ENCODE data around the gene MEPE. TPM values are rescaled to one million over a fixed set of nuclear protein-coding genes. Genes with fewer than 3 reads are reported as not detected.

The MEPE gene
- total RNA-seq, 4 donors from 2014 or later = not detected

DNA sequence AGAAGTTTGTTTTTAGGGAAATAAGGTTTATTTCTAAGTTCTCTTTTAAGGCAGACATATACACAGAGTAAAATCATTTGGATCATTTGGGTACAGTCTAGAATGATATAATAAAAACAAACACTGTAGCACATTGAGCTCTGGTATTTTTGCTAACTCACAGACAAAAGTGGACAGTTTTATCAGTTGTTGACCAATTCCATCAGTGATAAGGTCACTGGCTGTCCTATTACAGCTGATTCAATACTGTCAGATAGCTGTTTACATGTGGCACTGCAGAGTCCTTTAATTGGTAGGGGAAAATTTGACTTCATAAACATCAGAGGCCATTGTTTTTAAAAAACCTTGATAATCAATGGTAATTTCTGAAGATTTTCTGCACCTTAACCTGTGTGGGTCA is 29.9 kb upstream of the MEPE start:
- no peaks in the 10 kb centered on the region for H3K9me3 ChIP-seq
- no peak overlapping the region for H3K4me3 ChIP-seq (replicated peaks in 1 of 3)
- no peak for DNase-seq
- H3K27me3 ChIP-seq = no peaks in the 10 kb centered on the region
- no peak for TF ChIP-seq CTCF (IDR thresholded peaks at IDR 0.05)
- TF ChIP-seq POLR2A (IDR thresholded peaks at IDR 0.05) = no peak
- no peaks in the 10 kb centered on the region for H3K4me1 ChIP-seq
- H3K36me3 ChIP-seq = no peaks in the 10 kb centered on the region
- no peak overlapping the region for H3K27ac ChIP-seq
- intact Hi-C loops (cut with DNase I) = no loop called here

DNA sequence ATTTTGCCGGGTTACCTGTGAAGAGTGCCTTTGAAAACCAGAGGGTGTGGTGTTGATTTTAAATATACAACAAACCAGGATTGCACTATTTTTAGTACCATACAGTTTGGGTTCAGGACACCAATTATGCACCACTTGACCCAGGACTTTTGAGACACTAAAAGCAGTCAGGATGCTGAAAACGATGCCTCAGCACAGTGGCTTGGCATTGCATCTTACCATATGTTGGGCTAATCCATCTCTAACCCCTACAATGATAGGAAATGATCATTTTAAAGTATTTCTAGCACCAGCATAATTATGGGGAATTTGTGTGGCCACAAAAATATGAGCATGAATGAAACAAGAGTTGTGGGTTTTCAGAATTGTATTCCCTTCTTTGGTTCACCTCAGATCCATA is 29.3 kb upstream of the MEPE start:
- intact Hi-C loops (cut with DNase I) = no loop called here
- no peak for DNase-seq
- WGBS, 2 donors = 71 to 81% methylated on average over 2 of the region's 2 CpGs

DNA sequence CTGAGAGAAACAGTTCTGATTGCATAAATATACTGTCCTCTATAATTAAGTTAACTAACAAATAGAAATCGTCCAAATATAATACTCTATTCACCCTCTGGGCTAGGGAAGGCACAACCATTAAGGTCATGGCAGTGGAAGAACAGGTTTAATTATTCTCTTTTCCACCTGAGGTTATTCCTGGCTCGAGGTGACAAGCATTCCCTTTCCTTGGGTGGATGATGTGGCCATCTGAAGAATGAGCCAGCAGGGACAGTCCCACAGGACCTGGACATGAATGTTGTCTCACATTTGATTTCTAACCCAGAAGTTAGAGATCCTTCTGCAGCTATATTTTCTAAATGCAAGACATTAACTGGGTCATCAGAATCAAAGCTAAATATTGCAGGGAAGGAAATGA is 27.9 kb upstream of the MEPE start:
- DNase-seq = no peak
- 54 to 67% methylated on average over 2 of the region's 2 CpGs for WGBS, 2 donors
- Histone ChIP-seq H3K36me3 (no peaks in the 10 kb centered on the region), H3K27me3 (no peaks in the 10 kb centered on the region), H3K4me1 (no peaks in the 10 kb centered on the region), H3K4me3 (replicated peaks in 1 of 3) (no peak overlapping the region), H3K9me3 (no peaks in the 10 kb centered on the region), H3K27ac (no peak overlapping the region)
- intact Hi-C loops (cut with DNase I) = no loop called here
- no peak for TF ChIP-seq CTCF (IDR thresholded peaks at IDR 0.05)
- TF ChIP-seq POLR2A (IDR thresholded peaks at IDR 0.05) = no peak

More for the DNA sequence above, 29.3 kb upstream of the MEPE start:
- no peak for TF ChIP-seq POLR2A (IDR thresholded peaks at IDR 0.05)
- TF ChIP-seq CTCF (IDR thresholded peaks at IDR 0.05) = no peak
- H3K27me3 ChIP-seq = no peaks in the 10 kb centered on the region
- H3K9me3 ChIP-seq = no peaks in the 10 kb centered on the region
- no peaks in the 10 kb centered on the region for H3K4me1 ChIP-seq
- no peaks in the 10 kb centered on the region for H3K36me3 ChIP-seq
- no peak overlapping the region for H3K27ac ChIP-seq
- H3K4me3 ChIP-seq (replicated peaks in 1 of 3) = no peak overlapping the region

DNA sequence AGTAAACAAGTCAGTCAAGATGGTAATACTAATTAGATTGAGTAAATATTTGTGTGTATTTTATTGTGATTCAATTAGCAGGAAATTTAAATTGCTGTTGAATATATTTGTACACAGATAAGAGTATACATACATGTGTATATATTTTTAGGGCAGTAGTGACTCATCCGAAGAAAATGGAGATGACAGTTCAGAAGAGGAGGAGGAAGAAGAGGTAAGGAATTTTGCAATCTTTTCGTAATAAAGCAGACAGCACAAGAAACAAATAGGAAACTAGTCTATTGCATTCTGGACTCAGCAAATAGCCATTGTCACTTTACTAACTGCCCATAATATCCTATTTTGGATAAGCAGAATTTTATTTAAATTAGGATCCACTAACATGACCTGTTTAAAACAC is 26.8 kb upstream of the MEPE start:
- WGBS, 2 donors = 82 to 85% methylated on average over 2 of the region's 2 CpGs
- intact Hi-C loops (cut with DNase I) = no loop called here
- TF ChIP-seq POLR2A (IDR thresholded peaks at IDR 0.05) (no peak), CTCF (IDR thresholded peaks at IDR 0.05) (no peak)
- no peak for DNase-seq
- Histone ChIP-seq H3K27ac (no peak overlapping the region), H3K4me3 (replicated peaks in 1 of 3) (no peak overlapping the region), H3K27me3 (no peaks in the 10 kb centered on the region), H3K9me3 (no peaks in the 10 kb centered on the region), H3K4me1 (no peaks in the 10 kb centered on the region), H3K36me3 (no peaks in the 10 kb centered on the region)

GRCh38 chr4:87806520-87806919 is 26.2 kb upstream of the MEPE start:
- no peak overlapping the region for H3K27ac ChIP-seq
- H3K4me1 ChIP-seq = no peaks in the 10 kb centered on the region
- no peaks in the 10 kb centered on the region for H3K36me3 ChIP-seq
- TF ChIP-seq POLR2A (IDR thresholded peaks at IDR 0.05) = no peak
- no peak for TF ChIP-seq CTCF (IDR thresholded peaks at IDR 0.05)
- no peaks in the 10 kb centered on the region for H3K9me3 ChIP-seq
- 82 to 84% methylated on average over 3 of the region's 3 CpGs for WGBS, 2 donors
- DNase-seq = no peak
- H3K27me3 ChIP-seq = no peaks in the 10 kb centered on the region
- H3K4me3 ChIP-seq (replicated peaks in 1 of 3) = no peak overlapping the region
- intact Hi-C loops (cut with DNase I) = no loop called here
